CD8-positive, alpha-beta memory T cell (primary cell): ENCODE data around the gene PITPNB. TPM values are rescaled to one million over a fixed set of nuclear protein-coding genes. Genes with fewer than 3 reads are reported as not detected.

Experiments
- CTCF ChIA-PET: fragments of 350-600 bp; sonication (Branson Sonifier 250); formaldehyde crosslinking; loops from one replicate; lab custom pipeline; 2021; ENCODE audit warnings: antibody characterized with exemption; lab: Charles Lee
- POLR2A ChIA-PET: fragments of 350-600 bp; sonication (Branson Sonifier 250); formaldehyde crosslinking; loops from one replicate; lab custom pipeline; 2021; ENCODE audit warnings: antibody characterized with exemption; lab: Charles Lee
- DNase-seq, 5 donors: peaks; one replicate each; pipeline versions ENCODE4 v3.0.0 to v3.0.0-alpha.2; 2020 to 2022; ENCODE audit warnings: mixed read lengths in 1 of 5
- H3K27ac ChIP-seq: one replicate; pipeline ENCODE4 v1.7.0; 2013; ENCODE audit warnings: low read depth, mild to moderate bottlenecking, low read length, moderate library complexity
- H3K27me3 ChIP-seq: 2 replicates; pipeline ENCODE4 v1.7.0; 2013; ENCODE audit warnings: low read length, mild to moderate bottlenecking; ENCODE audit not compliant: insufficient read depth, poor library complexity, severe bottlenecking
- H3K36me3 ChIP-seq: 2 replicates; pipeline ENCODE4 v1.7.0; 2013; ENCODE audit warnings: mild to moderate bottlenecking, low read length, moderate library complexity; ENCODE audit not compliant: insufficient read depth
- H3K4me1 ChIP-seq: 2 replicates; pipeline ENCODE4 v1.7.0; 2013; ENCODE audit warnings: mild to moderate bottlenecking, low read length, moderate library complexity; ENCODE audit not compliant: insufficient read depth
- H3K4me3 ChIP-seq: 2 replicates; pipeline ENCODE4 v1.7.0; 2013; ENCODE audit warnings: mild to moderate bottlenecking, low read length
- H3K9me3 ChIP-seq: 2 replicates; pipeline ENCODE4 v1.7.0; 2013; ENCODE audit warnings: mild to moderate bottlenecking, low read length
- H3K27ac Mint-ChIP-seq, 8 donors: one replicate each; pipeline ENCODE4 v1.8.0; 2020 to 2021; ENCODE audit warnings: mixed read lengths in 8 of 8, mild to moderate bottlenecking in 6 of 8, inconsistent platforms in 3 of 8, moderate library complexity in 3 of 8
- H3K27me3 Mint-ChIP-seq, 2 donors: one replicate each; pipeline ENCODE4 v1.8.0; 2020 to 2021; ENCODE audit warnings: mixed read lengths in 2 of 2, mild to moderate bottlenecking in 1 of 2, moderate library complexity in 1 of 2
- H3K36me3 Mint-ChIP-seq, 3 donors: one replicate each; pipeline ENCODE4 v1.8.0; 2020 to 2021; ENCODE audit warnings: mixed read lengths in 3 of 3, inconsistent platforms in 1 of 3, mild to moderate bottlenecking in 1 of 3
- H3K4me1 Mint-ChIP-seq, 3 donors: one replicate each; pipeline ENCODE4 v1.8.0; 2020 to 2021; ENCODE audit warnings: mixed read lengths in 3 of 3, inconsistent platforms in 1 of 3, mild to moderate bottlenecking in 1 of 3
- H3K4me3 Mint-ChIP-seq, 7 donors: one replicate each; pipeline ENCODE4 v1.8.0; 2020 to 2021; ENCODE audit warnings: mixed read lengths in 7 of 7, mild to moderate bottlenecking in 6 of 7, moderate library complexity in 4 of 7, inconsistent platforms in 2 of 7
- H3K9me3 Mint-ChIP-seq, 5 donors: one replicate each; pipeline ENCODE4 v1.8.0; 2020 to 2022; ENCODE audit warnings: mixed read lengths in 5 of 5, mild to moderate bottlenecking in 3 of 5, moderate library complexity in 2 of 5, inconsistent platforms in 1 of 5
- polyA plus RNA-seq: library from polyadenylated mRNA; unstranded; fragments of 300-500 nt; fragmentation: Illumina TruSeq; gene quantifications from one replicate; pipeline ENCODE4 v1.2.3, GENCODE V29; 2021
- total RNA-seq, 2 experiments: library from RNA; stranded (reverse); gene quantifications; one replicate each; pipeline ENCODE4 v1.2.3, GENCODE V29; 2021

Gene PITPNB
- total and polyA plus RNA-seq, 3 experiments from 2014 or later, result 64.3 to 175 (median 165) TPM

- DNase-seq, result no peak
These were observed 18.9 kb downstream of the PITPNB start for GRCh38 chr22:27900153-27900552.

GRCh38 chr22:27896245-27896644 is 22.8 kb downstream of the PITPNB start:
- Mint-ChIP-seq H3K4me3 (no peak overlapping the region), H3K9me3 (no peaks in the 10 kb centered on the region), H3K27me3 (no peaks in the 10 kb centered on the region), H3K27ac (peak overlapping the region in 3 of 8 donors; percentile 5 to 66 (median 28)), H3K4me1 (peaks cover 8 to 30% (median 27%) of the 10 kb centered on the region in 3 donors), H3K36me3 (peaks cover 3 to 80% (median 15%) of the 10 kb centered on the region in 3 donors)
- ChIA-PET POLR2A (no interaction called here), CTCF (no interaction called here)
- Histone ChIP-seq H3K27me3 (no peaks in the 10 kb centered on the region), H3K9me3 (no peaks in the 10 kb centered on the region), H3K36me3 (peaks cover 31% of the 10 kb centered on the region), H3K4me3 (no peak overlapping the region), H3K27ac (no peak overlapping the region), H3K4me1 (no peaks in the 10 kb centered on the region)
- DNase-seq, result no peak

More at GRCh38 chr22:27900153-27900552, 18.9 kb downstream of the PITPNB start:
- POLR2A ChIA-PET, result no interaction called here
- Mint-ChIP-seq H3K4me3 (no peak overlapping the region), H3K27me3 (no peaks in the 10 kb centered on the region), H3K4me1 (peaks cover 29 to 58% (median 53%) of the 10 kb centered on the region in 3 donors), H3K27ac (no peak overlapping the region), H3K36me3 (peaks cover 4 to 69% (median 16%) of the 10 kb centered on the region in 3 donors), H3K9me3 (no peaks in the 10 kb centered on the region)
- Histone ChIP-seq H3K4me1 (peaks cover 10% of the 10 kb centered on the region), H3K27ac (no peak overlapping the region), H3K27me3 (no peaks in the 10 kb centered on the region), H3K9me3 (no peaks in the 10 kb centered on the region), H3K36me3 (peaks cover 15% of the 10 kb centered on the region), H3K4me3 (no peak overlapping the region)
- CTCF ChIA-PET, result interaction anchor here (1.7 kb wide), 1 partner anchor 10 kb away, joined by 4 read pairs; no protein-coding TSS in a partner anchor

- Mint-ChIP-seq H3K4me3 (no peak overlapping the region), H3K9me3 (no peaks in the 10 kb centered on the region), H3K27ac (peak overlapping the region in 5 of 8 donors; percentile 23 to 77 (median 47)), H3K36me3 (peaks cover 3 to 78% (median 17%) of the 10 kb centered on the region in 3 donors), H3K27me3 (no peaks in the 10 kb centered on the region), H3K4me1 (peaks cover 4 to 24% (median 21%) of the 10 kb centered on the region in 3 donors)
- H3K4me3 ChIP-seq, result no peak overlapping the region
- CTCF ChIA-PET, result no interaction called here
- H3K27me3 ChIP-seq, result no peaks in the 10 kb centered on the region
- no peak overlapping the region for H3K27ac ChIP-seq
- no peaks in the 10 kb centered on the region for H3K9me3 ChIP-seq
- POLR2A ChIA-PET, result no interaction called here
- H3K4me1 ChIP-seq, result no peaks in the 10 kb centered on the region
- peaks cover 31% of the 10 kb centered on the region for H3K36me3 ChIP-seq
- no peak for DNase-seq
These were observed 23.5 kb downstream of the PITPNB start for GRCh38 chr22:27895600-27895999.

GRCh38 chr22:27892811-27893210 is 26.2 kb downstream of the PITPNB start:
- no peak for DNase-seq
- peak overlapping the region in 2 of 8 donors; percentile 9 to 52 for H3K27ac Mint-ChIP-seq

GRCh38 chr22:27892064-27892463 is 27.0 kb downstream of the PITPNB start:
- Histone ChIP-seq H3K27me3 (no peaks in the 10 kb centered on the region), H3K4me1 (no peaks in the 10 kb centered on the region), H3K9me3 (no peaks in the 10 kb centered on the region), H3K27ac (no peak overlapping the region), H3K4me3 (no peak overlapping the region), H3K36me3 (peaks cover 34% of the 10 kb centered on the region)
- Mint-ChIP-seq H3K27me3 (no peaks in the 10 kb centered on the region), H3K4me3 (no peak overlapping the region), H3K9me3 (no peaks in the 10 kb centered on the region), H3K4me1 (peaks cover 4 to 17% (median 15%) of the 10 kb centered on the region in 3 donors), H3K27ac (peak overlapping the region in 2 of 8 donors; percentile 74 to 84), H3K36me3 (peaks cover 3 to 90% (median 22%) of the 10 kb centered on the region in 3 donors)
- no peak for DNase-seq
- POLR2A ChIA-PET, result no interaction called here
- CTCF ChIA-PET, result no interaction called here

More at GRCh38 chr22:27892811-27893210, 26.2 kb downstream of the PITPNB start:
- Mint-ChIP-seq H3K9me3 (no peaks in the 10 kb centered on the region), H3K27me3 (no peaks in the 10 kb centered on the region), H3K4me1 (peaks cover 4 to 15% (median 15%) of the 10 kb centered on the region in 3 donors), H3K4me3 (no peak overlapping the region), H3K36me3 (peaks cover 3 to 90% (median 22%) of the 10 kb centered on the region in 3 donors)
- peaks cover 40% of the 10 kb centered on the region for H3K36me3 ChIP-seq
- POLR2A ChIA-PET, result no interaction called here
- no peaks in the 10 kb centered on the region for H3K4me1 ChIP-seq
- H3K9me3 ChIP-seq, result no peaks in the 10 kb centered on the region
- H3K4me3 ChIP-seq, result no peak overlapping the region
- CTCF ChIA-PET, result no interaction called here
- no peak overlapping the region for H3K27ac ChIP-seq
- no peaks in the 10 kb centered on the region for H3K27me3 ChIP-seq

- no peaks in the 10 kb centered on the region for H3K27me3 ChIP-seq
- Mint-ChIP-seq H3K27me3 (no peaks in the 10 kb centered on the region), H3K4me1 (peaks cover 0 to 10% (median 7%) of the 10 kb centered on the region in 3 donors), H3K27ac (peak overlapping the region in 3 of 8 donors; percentile 20 to 43 (median 26)), H3K36me3 (peaks cover 3 to 83% (median 13%) of the 10 kb centered on the region in 3 donors), H3K4me3 (no peak overlapping the region), H3K9me3 (no peaks in the 10 kb centered on the region)
- peaks cover 33% of the 10 kb centered on the region for H3K36me3 ChIP-seq
- no peak overlapping the region for H3K4me3 ChIP-seq
- H3K27ac ChIP-seq, result no peak overlapping the region
- H3K4me1 ChIP-seq, result no peaks in the 10 kb centered on the region
- ChIA-PET CTCF (interaction anchor here (1.3 to 4.9 kb wide), 5 partner anchors 12 to 121 kb away, joined by 3 to 29 read pairs (median 6); partner anchors contain the start of gene PITPNB), POLR2A (no interaction called here)
- no peaks in the 10 kb centered on the region for H3K9me3 ChIP-seq
- no peak for DNase-seq
These were observed 30.7 kb downstream of the PITPNB start for GRCh38 chr22:27888310-27888709.

- Mint-ChIP-seq H3K27me3 (no peaks in the 10 kb centered on the region), H3K9me3 (no peaks in the 10 kb centered on the region), H3K4me3 (no peak overlapping the region), H3K36me3 (peaks cover 0 to 80% (median 10%) of the 10 kb centered on the region in 3 donors), H3K4me1 (peaks cover 0 to 10% (median 7%) of the 10 kb centered on the region in 3 donors), H3K27ac (peak overlapping the region in 1 of 8 donors; percentile 11)
- H3K4me3 ChIP-seq, result no peak overlapping the region
- ChIA-PET CTCF (interaction anchor here (0.8 to 4.9 kb wide), 19 partner anchors 10 to 137 kb away, joined by 3 to 29 read pairs (median 4); partner anchors contain the start of gene PITPNB), POLR2A (no interaction called here)
- DNase-seq, result no peak
- H3K27ac ChIP-seq, result no peak overlapping the region
- peaks cover 26% of the 10 kb centered on the region for H3K36me3 ChIP-seq
- no peaks in the 10 kb centered on the region for H3K9me3 ChIP-seq
- H3K27me3 ChIP-seq, result no peaks in the 10 kb centered on the region
- H3K4me1 ChIP-seq, result no peaks in the 10 kb centered on the region
These were observed 32.3 kb downstream of the PITPNB start for GRCh38 chr22:27886843-27887151.

- Mint-ChIP-seq H3K27me3 (no peaks in the 10 kb centered on the region), H3K4me3 (no peak overlapping the region), H3K9me3 (no peaks in the 10 kb centered on the region), H3K4me1 (peaks cover 0 to 10% (median 7%) of the 10 kb centered on the region in 3 donors), H3K36me3 (peaks cover 0 to 75% (median 10%) of the 10 kb centered on the region in 3 donors), H3K27ac (peak overlapping the region in 2 of 8 donors; percentile 11 to 43)
- no peaks in the 10 kb centered on the region for H3K9me3 ChIP-seq
- no peaks in the 10 kb centered on the region for H3K27me3 ChIP-seq
- POLR2A ChIA-PET, result no interaction called here
- DNase-seq, result peak; percentile 6 to 58 (median 19)
- H3K4me3 ChIP-seq, result no peak overlapping the region
- H3K4me1 ChIP-seq, result no peaks in the 10 kb centered on the region
- peaks cover 26% of the 10 kb centered on the region for H3K36me3 ChIP-seq
- no peak overlapping the region for H3K27ac ChIP-seq
- CTCF ChIA-PET, result interaction anchor here (0.8 to 4.9 kb wide), 19 partner anchors 10 to 138 kb away, joined by 3 to 29 read pairs (median 4); partner anchors contain the start of gene PITPNB
These were observed 32.8 kb downstream of the PITPNB start for GRCh38 chr22:27885977-27886842.
